HUES6 (cell line): Measurements from ENCODE around the gene DENND6B.
A peak's percentile ranks its signal among the peaks of the same experiment; 100 is the strongest.

Experiments used
- H3K27ac ChIP-seq: 2 replicates; pipeline ENCODE4 v1.7.0; 2013; ENCODE audit warnings: low read depth, mild to moderate bottlenecking, low read length, inconsistent platforms
- H3K27me3 ChIP-seq: 2 replicates; pipeline ENCODE4 v1.6.1; 2013; ENCODE audit warnings: low read length; ENCODE audit not compliant: control insufficient read depth, insufficient read depth
- H3K36me3 ChIP-seq: 2 replicates; pipeline ENCODE4 v1.6.1; 2013; ENCODE audit warnings: low read length; ENCODE audit not compliant: control insufficient read depth, insufficient read depth
- H3K4me1 ChIP-seq: 2 replicates; pipeline ENCODE4 v1.6.1; 2013; ENCODE audit warnings: low read length; ENCODE audit not compliant: control insufficient read depth, insufficient read depth
- H3K4me3 ChIP-seq: 2 replicates; pipeline ENCODE4 v1.5.1; 2013; ENCODE audit warnings: low read depth, low read length
- H3K9ac ChIP-seq: one replicate; pipeline ENCODE4 v1.6.1; 2013; ENCODE audit warnings: mild to moderate bottlenecking, low read length
- H3K9me3 ChIP-seq: 2 replicates; pipeline ENCODE4 v1.6.1; 2013; ENCODE audit warnings: low read depth, low read length; ENCODE audit not compliant: control insufficient read depth, insufficient read depth

Gene DENND6B

GRCh38 chr22:50289942-50290630 lies 36.7 kb downstream of the DENND6B start:
- H3K4me3 ChIP-seq: no peak overlapping the region
- no peaks in the 10 kb centered on the region for H3K9me3 ChIP-seq
- no peaks in the 10 kb centered on the region for H3K27me3 ChIP-seq
- H3K27ac ChIP-seq: no peak overlapping the region
- H3K36me3 ChIP-seq: peaks cover 50% of the 10 kb centered on the region
- H3K9ac ChIP-seq: no peak overlapping the region
- peaks cover 22% of the 10 kb centered on the region for H3K4me1 ChIP-seq

- Histone ChIP-seq H3K9ac (no peak overlapping the region), H3K36me3 (peaks cover 53% of the 10 kb centered on the region), H3K27ac (no peak overlapping the region), H3K4me3 (no peak overlapping the region), H3K27me3 (no peaks in the 10 kb centered on the region), H3K9me3 (no peaks in the 10 kb centered on the region), H3K4me1 (peaks cover 18% of the 10 kb centered on the region)
Observed at GRCh38 chr22:50289151-50289941, 37.5 kb downstream of the DENND6B start.

GRCh38 chr22:50287731-50288130 lies 39.1 kb downstream of the DENND6B start:
- Histone ChIP-seq H3K36me3 (peaks cover 64% of the 10 kb centered on the region), H3K4me3 (no peak overlapping the region), H3K27me3 (no peaks in the 10 kb centered on the region), H3K9me3 (no peaks in the 10 kb centered on the region), H3K9ac (no peak overlapping the region), H3K27ac (no peak overlapping the region), H3K4me1 (peaks cover 5% of the 10 kb centered on the region)

- Histone ChIP-seq H3K27ac (no peak overlapping the region), H3K9me3 (no peaks in the 10 kb centered on the region), H3K4me1 (no peaks in the 10 kb centered on the region), H3K36me3 (peaks cover 73% of the 10 kb centered on the region), H3K27me3 (no peaks in the 10 kb centered on the region), H3K9ac (no peak overlapping the region), H3K4me3 (no peak overlapping the region)
Observed at GRCh38 chr22:50286701-50287318, 40.0 kb downstream of the DENND6B start.

- Histone ChIP-seq H3K36me3 (peaks cover 76% of the 10 kb centered on the region), H3K9ac (no peak overlapping the region), H3K4me1 (no peaks in the 10 kb centered on the region), H3K27ac (no peak overlapping the region), H3K9me3 (no peaks in the 10 kb centered on the region), H3K4me3 (no peak overlapping the region), H3K27me3 (no peaks in the 10 kb centered on the region)
Observed at GRCh38 chr22:50286275-50286674, 40.5 kb downstream of the DENND6B start.

- no peaks in the 10 kb centered on the region for H3K9me3 ChIP-seq
- H3K9ac ChIP-seq: no peak overlapping the region
- H3K27me3 ChIP-seq: no peaks in the 10 kb centered on the region
- H3K36me3 ChIP-seq: peaks cover 78% of the 10 kb centered on the region
- no peak overlapping the region for H3K27ac ChIP-seq
- H3K4me1 ChIP-seq: no peaks in the 10 kb centered on the region
- no peak overlapping the region for H3K4me3 ChIP-seq
Observed at GRCh38 chr22:50285568-50286229, 41.1 kb downstream of the DENND6B start.

GRCh38 chr22:50284479-50284878 lies 42.3 kb downstream of the DENND6B start:
- H3K27ac ChIP-seq: no peak overlapping the region
- H3K27me3 ChIP-seq: no peaks in the 10 kb centered on the region
- H3K9ac ChIP-seq: no peak overlapping the region
- H3K36me3 ChIP-seq: peaks cover 80% of the 10 kb centered on the region
- H3K9me3 ChIP-seq: no peaks in the 10 kb centered on the region
- H3K4me1 ChIP-seq: no peaks in the 10 kb centered on the region
- no peak overlapping the region for H3K4me3 ChIP-seq

- peaks cover 80% of the 10 kb centered on the region for H3K36me3 ChIP-seq
- no peaks in the 10 kb centered on the region for H3K4me1 ChIP-seq
- H3K27ac ChIP-seq: no peak overlapping the region
- no peaks in the 10 kb centered on the region for H3K27me3 ChIP-seq
- no peak overlapping the region for H3K4me3 ChIP-seq
- H3K9me3 ChIP-seq: no peaks in the 10 kb centered on the region
- no peak overlapping the region for H3K9ac ChIP-seq
Observed at GRCh38 chr22:50283821-50284220, 43.0 kb downstream of the DENND6B start.

GRCh38 chr22:50282361-50283155 lies 44.3 kb downstream of the DENND6B start:
- Histone ChIP-seq H3K9ac (no peak overlapping the region), H3K27me3 (no peaks in the 10 kb centered on the region), H3K36me3 (peaks cover 83% of the 10 kb centered on the region), H3K4me3 (no peak overlapping the region), H3K27ac (0 out of 2 replicates have a peak overlapping the region, but pooled peaks have one; percentile 26), H3K9me3 (no peaks in the 10 kb centered on the region), H3K4me1 (no peaks in the 10 kb centered on the region)

- Histone ChIP-seq H3K9me3 (no peaks in the 10 kb centered on the region), H3K27me3 (no peaks in the 10 kb centered on the region), H3K4me3 (no peak overlapping the region), H3K36me3 (peaks cover 84% of the 10 kb centered on the region), H3K27ac (no peak overlapping the region), H3K9ac (no peak overlapping the region), H3K4me1 (no peaks in the 10 kb centered on the region)
Observed at GRCh38 chr22:50281957-50282356, 44.9 kb downstream of the DENND6B start.
